Activated naive CD8-positive, alpha-beta T cell (primary cell): Measurements from ENCODE around the gene HHIPL2.
A peak's percentile ranks its signal among the peaks of the same experiment; 100 is the strongest.

Source experiments
- H3K27ac Mint-ChIP-seq: one replicate; pipeline ENCODE4 v1.8.0; 2021; ENCODE audit warnings: mixed read lengths
- H3K27me3 Mint-ChIP-seq: one replicate; pipeline ENCODE4 v1.8.0; 2021; ENCODE audit warnings: mixed read lengths
- H3K36me3 Mint-ChIP-seq: one replicate; pipeline ENCODE4 v1.8.0; 2021; ENCODE audit warnings: mixed read lengths
- H3K4me1 Mint-ChIP-seq: one replicate; pipeline ENCODE4 v1.8.0; 2021; ENCODE audit warnings: low read depth, mixed read lengths
- H3K4me3 Mint-ChIP-seq: one replicate; pipeline ENCODE4 v1.8.0; 2021; ENCODE audit warnings: mild to moderate bottlenecking, mixed read lengths
- H3K9me3 Mint-ChIP-seq: one replicate; pipeline ENCODE4 v1.8.0; 2021; ENCODE audit warnings: low read depth, mixed read lengths

The HHIPL2 gene

GRCh38 chr1:222547944-222548671, at the start of gene HHIPL2:
Gene HHIPL2, minus strand, starts transcription at chr1:222548104. Its CDS starts 60 bp downstream, at chr1:222548044.
- Mint-ChIP-seq H3K36me3 (no peaks in the 10 kb centered on the region), H3K9me3 (no peaks in the 10 kb centered on the region), H3K27me3 (peaks cover 8% of the 10 kb centered on the region), H3K4me1 (no peaks in the 10 kb centered on the region), H3K4me3 (no peak within 1 kb of the TSS), H3K27ac (no peak within 1 kb of the TSS)

GRCh38 chr1:222596696-222597095, 48.8 kb upstream of the HHIPL2 start:
- Mint-ChIP-seq H3K27ac (no peak overlapping the region), H3K9me3 (no peaks in the 10 kb centered on the region), H3K27me3 (no peaks in the 10 kb centered on the region), H3K4me1 (no peaks in the 10 kb centered on the region), H3K4me3 (no peak overlapping the region), H3K36me3 (peaks cover 4% of the 10 kb centered on the region)

- Mint-ChIP-seq H3K36me3 (peaks cover 6% of the 10 kb centered on the region), H3K4me3 (no peak overlapping the region), H3K27me3 (no peaks in the 10 kb centered on the region), H3K4me1 (peaks cover 9% of the 10 kb centered on the region), H3K27ac (no peak overlapping the region), H3K9me3 (no peaks in the 10 kb centered on the region)
Measured at GRCh38 chr1:222594789-222595188, 46.9 kb upstream of the HHIPL2 start.

DNA sequence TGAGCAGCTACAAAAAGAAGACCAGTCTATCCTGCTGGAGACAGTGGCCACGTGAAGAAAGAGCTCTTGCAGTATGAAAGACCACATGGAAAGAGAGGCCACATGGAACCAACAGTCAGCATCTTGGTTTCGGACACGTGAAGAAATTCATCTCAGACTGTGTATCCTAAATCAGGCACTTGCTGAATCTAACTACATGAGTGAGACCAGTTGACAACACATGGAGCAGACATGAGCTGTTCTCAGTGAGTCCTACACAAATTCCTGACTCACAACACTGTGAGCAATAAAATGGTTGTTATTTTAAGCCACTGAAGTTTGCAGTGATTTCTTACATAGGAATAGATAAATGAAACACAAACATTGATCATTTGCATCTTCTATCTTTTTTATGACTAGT, 44.3 kb upstream of the HHIPL2 start:
- no peaks in the 10 kb centered on the region for H3K27me3 Mint-ChIP-seq
- H3K27ac Mint-ChIP-seq = no peak overlapping the region
- H3K4me1 Mint-ChIP-seq = peaks cover 28% of the 10 kb centered on the region
- H3K4me3 Mint-ChIP-seq = no peak overlapping the region
- H3K9me3 Mint-ChIP-seq = no peaks in the 10 kb centered on the region
- H3K36me3 Mint-ChIP-seq = peaks cover 12% of the 10 kb centered on the region

DNA sequence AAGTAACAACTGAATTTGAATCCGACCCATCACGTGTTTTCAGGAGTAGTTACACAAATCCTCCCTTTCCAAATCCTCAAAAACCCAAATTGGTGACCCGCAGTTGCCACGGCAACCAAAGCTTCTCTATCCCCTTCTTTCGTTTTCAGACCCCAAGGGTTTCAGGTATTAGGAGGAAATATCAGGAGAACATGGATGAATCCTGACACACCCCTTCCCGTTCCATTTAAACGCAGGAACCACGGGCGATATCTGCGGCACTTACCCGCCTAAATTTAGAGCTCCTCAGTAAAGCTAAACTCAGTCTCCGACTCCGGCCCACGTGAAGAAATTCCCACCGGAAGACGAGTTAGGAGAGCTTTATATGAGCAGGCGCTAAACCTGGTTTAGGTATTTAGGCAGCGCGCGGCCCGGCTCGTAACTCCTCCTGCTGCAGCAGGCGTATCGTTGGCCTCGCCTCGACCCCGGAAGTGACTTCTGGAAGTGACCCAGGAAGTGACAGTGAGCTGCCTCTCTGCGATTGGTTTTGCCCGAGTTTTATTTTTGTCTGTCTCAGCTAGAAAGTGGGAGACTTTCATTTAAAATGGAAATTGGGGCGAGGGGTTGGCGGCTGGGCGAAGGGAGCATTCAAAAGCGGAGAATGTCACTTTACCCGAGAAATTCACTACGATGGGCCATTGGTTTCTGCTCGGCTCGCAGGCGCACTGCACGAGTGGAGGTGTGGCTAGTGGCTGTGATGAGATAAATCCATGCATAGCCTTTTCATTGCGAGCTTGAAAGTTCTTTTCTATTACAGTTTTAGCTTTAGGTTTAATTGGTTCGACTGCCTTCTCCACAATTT, 41.8 kb upstream of the HHIPL2 start, which contains the start of gene TAF1A:
TSS of gene TAF1A (minus strand) at position 472 of the 841 bp plus-strand sequence.
- Mint-ChIP-seq H3K36me3 (peaks cover 17% of the 10 kb centered on the region), H3K27me3 (no peaks in the 10 kb centered on the region), H3K4me3 (peak within 1 kb of the TSS; percentile 98), H3K4me1 (peaks cover 46% of the 10 kb centered on the region), H3K27ac (peak within 1 kb of the TSS; percentile 98), H3K9me3 (no peaks in the 10 kb centered on the region)

- no peak overlapping the region for H3K27ac Mint-ChIP-seq
- H3K4me1 Mint-ChIP-seq = peaks cover 48% of the 10 kb centered on the region
- H3K36me3 Mint-ChIP-seq = peaks cover 20% of the 10 kb centered on the region
- H3K27me3 Mint-ChIP-seq = no peaks in the 10 kb centered on the region
- peak overlapping the region; percentile 68 for H3K4me3 Mint-ChIP-seq
- H3K9me3 Mint-ChIP-seq = no peaks in the 10 kb centered on the region
Measured at GRCh38 chr1:222588135-222588534, 40.2 kb upstream of the HHIPL2 start.

GRCh38 chr1:222586842-222587241, 38.9 kb upstream of the HHIPL2 start:
- peaks cover 55% of the 10 kb centered on the region for H3K4me1 Mint-ChIP-seq
- H3K4me3 Mint-ChIP-seq = peak overlapping the region; percentile 40
- H3K27me3 Mint-ChIP-seq = no peaks in the 10 kb centered on the region
- no peaks in the 10 kb centered on the region for H3K9me3 Mint-ChIP-seq
- H3K27ac Mint-ChIP-seq = peak overlapping the region; percentile 71
- peaks cover 20% of the 10 kb centered on the region for H3K36me3 Mint-ChIP-seq

DNA sequence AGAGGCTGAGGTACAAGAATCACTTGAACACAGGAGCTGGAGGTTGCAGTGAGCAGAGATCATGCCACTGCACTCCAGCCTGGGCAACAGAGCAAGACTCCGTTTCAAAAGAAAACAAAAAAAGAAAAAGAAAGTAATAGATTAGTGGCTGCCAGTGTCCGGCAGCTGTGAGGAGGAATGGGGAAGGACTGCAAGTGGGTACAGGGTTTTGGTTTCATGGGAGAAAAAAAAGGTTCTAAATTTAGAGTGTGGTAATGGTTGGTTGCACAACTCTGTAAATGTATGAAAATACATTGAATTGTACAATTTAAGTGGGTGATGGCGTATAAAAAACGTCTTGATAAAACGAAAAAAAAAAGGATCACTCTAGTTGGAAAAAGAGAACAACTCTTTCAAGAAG, 35.2 kb upstream of the HHIPL2 start:
- Mint-ChIP-seq H3K9me3 (no peaks in the 10 kb centered on the region), H3K27ac (no peak overlapping the region), H3K27me3 (no peaks in the 10 kb centered on the region), H3K4me1 (peaks cover 37% of the 10 kb centered on the region), H3K36me3 (peaks cover 28% of the 10 kb centered on the region), H3K4me3 (no peak overlapping the region)

DNA sequence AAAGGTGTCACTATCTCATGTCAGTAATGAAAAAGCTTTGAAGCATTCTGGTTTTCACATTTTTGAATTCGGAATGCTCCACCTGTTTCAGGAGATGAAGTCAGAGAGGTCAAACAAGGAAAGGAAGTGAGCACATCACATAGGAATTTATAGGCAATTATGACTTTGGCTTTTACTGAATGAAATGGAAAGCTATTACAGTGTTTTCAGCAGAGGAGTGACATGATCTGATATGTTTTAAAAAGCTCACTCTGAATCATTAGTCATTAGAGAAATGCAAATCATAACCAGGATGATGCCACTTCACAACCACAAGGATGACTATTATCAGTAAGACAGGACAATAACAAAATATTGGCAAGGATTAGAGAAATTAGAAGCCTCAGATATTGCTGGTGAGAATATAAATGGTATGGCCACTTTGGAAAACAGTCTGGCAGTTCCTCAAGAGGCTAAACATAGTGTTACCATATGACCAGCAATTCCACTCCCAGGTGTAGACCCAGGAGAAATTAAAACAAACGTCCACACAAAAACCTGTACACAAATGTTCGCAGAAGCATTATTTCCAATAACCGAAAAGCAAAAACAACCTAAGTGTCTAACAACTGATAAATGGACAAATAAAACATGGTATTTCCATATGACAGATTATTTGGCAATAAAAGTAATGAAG, 34.3 kb upstream of the HHIPL2 start:
- Mint-ChIP-seq H3K4me1 (peaks cover 33% of the 10 kb centered on the region), H3K27me3 (no peaks in the 10 kb centered on the region), H3K36me3 (peaks cover 30% of the 10 kb centered on the region), H3K27ac (no peak overlapping the region), H3K9me3 (no peaks in the 10 kb centered on the region), H3K4me3 (no peak overlapping the region)

GRCh38 chr1:222579316-222579715, 31.4 kb upstream of the HHIPL2 start:
- Mint-ChIP-seq H3K9me3 (no peaks in the 10 kb centered on the region), H3K4me3 (no peak overlapping the region), H3K4me1 (peaks cover 14% of the 10 kb centered on the region), H3K36me3 (peaks cover 30% of the 10 kb centered on the region), H3K27ac (no peak overlapping the region), H3K27me3 (no peaks in the 10 kb centered on the region)

- Mint-ChIP-seq H3K27me3 (no peaks in the 10 kb centered on the region), H3K36me3 (peaks cover 37% of the 10 kb centered on the region), H3K4me1 (peaks cover 8% of the 10 kb centered on the region), H3K27ac (no peak overlapping the region), H3K9me3 (peaks cover 4% of the 10 kb centered on the region), H3K4me3 (no peak overlapping the region)
Measured at GRCh38 chr1:222570837-222571236, 22.9 kb upstream of the HHIPL2 start.

DNA sequence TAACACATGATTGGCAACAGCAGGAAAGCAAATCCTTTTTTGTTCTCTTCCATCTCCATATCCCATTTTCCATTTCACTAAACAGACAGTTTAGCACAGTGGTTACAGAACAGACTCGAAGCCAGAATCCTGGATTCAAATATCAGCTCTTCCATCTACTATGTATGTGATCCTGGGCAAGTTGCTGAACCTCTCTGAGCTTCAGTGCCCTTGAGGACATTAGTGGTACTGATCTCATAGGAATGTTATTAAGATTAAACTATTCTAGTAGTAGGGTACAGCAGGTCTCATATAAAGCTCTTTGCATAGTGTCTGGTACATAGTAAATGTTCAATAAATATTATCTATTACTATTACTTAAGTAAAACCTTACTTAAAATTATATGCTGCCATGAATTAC, 13.8 kb upstream of the HHIPL2 start:
- H3K9me3 Mint-ChIP-seq = no peaks in the 10 kb centered on the region
- no peak overlapping the region for H3K27ac Mint-ChIP-seq
- H3K36me3 Mint-ChIP-seq = peaks cover 12% of the 10 kb centered on the region
- no peak overlapping the region for H3K4me3 Mint-ChIP-seq
- no peaks in the 10 kb centered on the region for H3K4me1 Mint-ChIP-seq
- H3K27me3 Mint-ChIP-seq = no peaks in the 10 kb centered on the region

GRCh38 chr1:222557574-222557973, 9.7 kb upstream of the HHIPL2 start:
- H3K9me3 Mint-ChIP-seq = no peaks in the 10 kb centered on the region
- peaks cover 12% of the 10 kb centered on the region for H3K36me3 Mint-ChIP-seq
- H3K27ac Mint-ChIP-seq = no peak overlapping the region
- H3K27me3 Mint-ChIP-seq = no peaks in the 10 kb centered on the region
- H3K4me1 Mint-ChIP-seq = no peaks in the 10 kb centered on the region
- no peak overlapping the region for H3K4me3 Mint-ChIP-seq

GRCh38 chr1:222557148-222557547, 9.2 kb upstream of the HHIPL2 start:
- no peak overlapping the region for H3K27ac Mint-ChIP-seq
- H3K36me3 Mint-ChIP-seq = peaks cover 12% of the 10 kb centered on the region
- no peaks in the 10 kb centered on the region for H3K27me3 Mint-ChIP-seq
- H3K4me3 Mint-ChIP-seq = no peak overlapping the region
- H3K9me3 Mint-ChIP-seq = no peaks in the 10 kb centered on the region
- no peaks in the 10 kb centered on the region for H3K4me1 Mint-ChIP-seq
